Gastroesophageal sphincter (tissue), 3 donors: ENCODE data around the gene KLHL42.

ENCODE experiments used
- CTCF ChIP-seq, 4 experiments: fragments of 200-600 bp in 2 of 4; fragments of 450-650 bp in 2 of 4; sonication (generic) in 1 of 4; IDR thresholded peaks; one replicate each; pipeline ENCODE4 v1.5.1; 2017 to 2019; ENCODE audit warnings: antibody characterized with exemption in 4 of 4, mild to moderate bottlenecking in 2 of 4, moderate library complexity in 2 of 4
- POLR2AphosphoS5 ChIP-seq: sonication (generic); formaldehyde crosslinking; IDR thresholded peaks from one replicate; pipeline ENCODE4 v1.6.1; 2017; ENCODE audit warnings: antibody characterized with exemption

DNA sequence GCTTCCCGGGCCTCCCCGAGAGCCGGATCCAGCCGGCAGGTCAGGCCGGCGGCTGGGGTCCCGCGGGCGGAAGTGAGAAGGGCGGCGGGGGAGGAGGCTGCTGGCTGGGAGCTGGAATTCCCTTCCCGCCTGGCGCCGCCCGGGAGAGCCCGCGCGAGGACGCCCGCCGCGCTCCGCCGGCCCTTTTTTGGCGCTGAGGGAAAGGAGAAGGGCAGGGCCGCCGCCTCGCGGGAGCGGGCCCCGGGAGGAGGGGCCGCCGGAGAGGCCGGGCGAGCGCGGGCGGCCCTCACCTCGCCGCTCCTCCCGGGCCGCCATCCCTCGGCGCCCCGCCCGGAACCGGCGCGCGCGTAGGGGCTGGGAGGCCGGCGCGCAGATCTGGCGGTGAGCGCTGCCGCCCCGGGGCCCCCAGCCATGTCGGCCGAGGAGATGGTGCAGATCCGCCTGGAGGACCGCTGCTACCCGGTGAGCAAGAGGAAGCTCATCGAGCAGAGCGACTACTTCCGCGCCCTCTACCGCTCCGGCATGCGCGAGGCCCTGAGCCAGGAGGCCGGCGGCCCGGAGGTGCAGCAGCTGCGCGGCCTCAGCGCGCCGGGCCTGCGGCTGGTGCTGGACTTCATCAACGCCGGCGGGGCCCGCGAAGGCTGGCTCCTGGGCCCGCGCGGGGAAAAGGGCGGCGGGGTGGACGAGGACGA lies at the start of gene KLHL42, which contains the start of gene MANSC4:
- peak in 2 of 4 experiments; percentile 27 to 38 for TF ChIP-seq CTCF (IDR thresholded peaks at IDR 0.05)
- peak; percentile 42 for TF ChIP-seq POLR2AphosphoS5
